ENCODE data around the gene FGF18. TPM values are rescaled to one million over a fixed set of nuclear protein-coding genes. Genes with fewer than 3 reads are reported as not detected.
"Not testable (repeated sequence)": the region's sequence is repeated elsewhere in the genome, so short reads cannot be mapped to it uniquely, and the experiment has no call there.

FGF18 gene
- total RNA-seq, 5 donors from 2014 or later (not counting 1 experiment from before 2014, with no cell fraction given), result 0.16 to 0.58 (median 0.21) TPM; not detected in 1

GRCh38 chr5:171388816-171389168, 30.7 kb upstream of the FGF18 start:
- Mint-ChIP-seq H3K4me1 (peaks cover 57 to 63% (median 62%) of the 10 kb centered on the region in 3 donors), H3K4me3 (peak overlapping the region; percentile 97 to 99 (median 99)), H3K9me3 (no peaks in the 10 kb centered on the region), H3K36me3 (peaks cover 32% of the 10 kb centered on the region), H3K27me3 (no peaks in the 10 kb centered on the region), H3K27ac (peak overlapping the region; percentile 99)
- no peak for ATAC-seq (replicated peaks in 1 of 4)
- Histone ChIP-seq H3K4me1 (ENCODE audit: control insufficient read depth in 1 of 2, extremely low read depth in 1 of 2, insufficient read depth in 2 of 2, low read length in 2 of 2) (peaks cover 34 to 40% of the 10 kb centered on the region in 2 experiments), H3K27me3 (replicated peaks in 1 of 2; ENCODE audit: control insufficient read depth in 2 of 2, extremely low read depth in 1 of 2, insufficient read depth in 2 of 2, low read length in 1 of 2) (peaks cover 0 to 3% of the 10 kb centered on the region in 2 experiments), H3K4me3 (ENCODE audit: control insufficient read depth in 1 of 2, extremely low read depth in 1 of 2, low read length in 1 of 2) (peak overlapping the region; percentile 75 to 81), H3K36me3 (ENCODE audit: control insufficient read depth in 2 of 2, extremely low read depth in 1 of 2, insufficient read depth in 1 of 2, low read length in 1 of 2) (peaks cover 8 to 28% of the 10 kb centered on the region in 2 donors), H3K9me3 (no peaks in the 10 kb centered on the region), H3K27ac (ENCODE audit: low read length) (peak overlapping the region; percentile 87)
- CTCF ChIA-PET, result interaction anchor here in 1 of 2 donors (0.6 kb wide), 1 partner anchor 33 kb away, joined by 3 read pairs; no protein-coding TSS in a partner anchor
- POLR2A ChIA-PET, result interaction anchor here (0.9 to 1.5 kb wide), 3 partner anchors 10 to 19 kb away, joined by 3 to 4 read pairs (median 3); no protein-coding TSS in a partner anchor
- 0% methylated on average over 7 of the region's 14 CpGs for WGBS (ENCODE audit: insufficient coverage)
- peak in 1 of 35 experiments; percentile 8 for DNase-seq

GRCh38 chr5:171390883-171391677, 28.4 kb upstream of the FGF18 start:
- Histone ChIP-seq H3K4me1 (ENCODE audit: control insufficient read depth in 1 of 2, extremely low read depth in 1 of 2, insufficient read depth in 2 of 2, low read length in 2 of 2) (peaks cover 34 to 49% of the 10 kb centered on the region in 2 experiments), H3K36me3 (ENCODE audit: control insufficient read depth in 2 of 2, extremely low read depth in 1 of 2, insufficient read depth in 1 of 2, low read length in 1 of 2) (peaks cover 12 to 47% of the 10 kb centered on the region in 2 donors), H3K9me3 (no peaks in the 10 kb centered on the region), H3K27me3 (replicated peaks in 1 of 2; ENCODE audit: control insufficient read depth in 2 of 2, extremely low read depth in 1 of 2, insufficient read depth in 2 of 2, low read length in 1 of 2) (no peaks in the 10 kb centered on the region), H3K27ac (ENCODE audit: low read length) (peak overlapping the region; percentile 26), H3K4me3 (ENCODE audit: control insufficient read depth in 1 of 2, extremely low read depth in 1 of 2, low read length in 1 of 2) (no peak overlapping the region)
- ATAC-seq (replicated peaks in 1 of 4) (no peak), DNase-seq (peak in 3 of 35 experiments; percentile 7 to 45 (median 8))
- no peaks in the 10 kb centered on the region for H3K27me3 Mint-ChIP-seq
- WGBS (ENCODE audit: insufficient coverage), result 21% methylated on average over 5 of the region's 8 CpGs
- POLR2A ChIA-PET, result interaction anchor here in 1 of 2 donors (0.6 kb wide), 1 partner anchor 9 kb away, joined by 5 read pairs; no protein-coding TSS in a partner anchor
- H3K4me1 Mint-ChIP-seq, result peaks cover 64 to 77% (median 72%) of the 10 kb centered on the region in 3 donors
- CTCF ChIA-PET, result no interaction called here
- peak overlapping the region; percentile 25 to 64 for H3K27ac Mint-ChIP-seq
- peak overlapping the region; percentile 73 to 99 (median 97) for H3K4me3 Mint-ChIP-seq
- peaks cover 41% of the 10 kb centered on the region for H3K36me3 Mint-ChIP-seq
- H3K9me3 Mint-ChIP-seq, result no peaks in the 10 kb centered on the region

- DNase-seq, result no peak
- H3K4me3 Mint-ChIP-seq, result peak overlapping the region in 1 of 3 donors; percentile 23
- H3K9me3 Mint-ChIP-seq, result no peaks in the 10 kb centered on the region
- ATAC-seq (replicated peaks in 1 of 4), result no peak
- Histone ChIP-seq H3K36me3 (ENCODE audit: control insufficient read depth in 2 of 2, extremely low read depth in 1 of 2, insufficient read depth in 1 of 2, low read length in 1 of 2) (peaks cover 17 to 57% of the 10 kb centered on the region in 2 donors), H3K4me3 (ENCODE audit: control insufficient read depth in 1 of 2, extremely low read depth in 1 of 2, low read length in 1 of 2) (no peak overlapping the region), H3K4me1 (ENCODE audit: control insufficient read depth in 1 of 2, extremely low read depth in 1 of 2, insufficient read depth in 2 of 2, low read length in 2 of 2) (peaks cover 30 to 45% of the 10 kb centered on the region in 2 experiments), H3K9me3 (no peaks in the 10 kb centered on the region), H3K27me3 (replicated peaks in 1 of 2; ENCODE audit: control insufficient read depth in 2 of 2, extremely low read depth in 1 of 2, insufficient read depth in 2 of 2, low read length in 1 of 2) (no peaks in the 10 kb centered on the region), H3K27ac (ENCODE audit: low read length) (no peak overlapping the region)
- POLR2A ChIA-PET, result interaction anchor here (0.6 to 1.5 kb wide), 3 partner anchors 8 to 16 kb away, joined by 3 to 5 read pairs (median 4); no protein-coding TSS in a partner anchor
- 69% methylated on average over 5 of the region's 14 CpGs for WGBS (ENCODE audit: insufficient coverage)
- H3K36me3 Mint-ChIP-seq, result peaks cover 48% of the 10 kb centered on the region
- peaks cover 72 to 80% (median 79%) of the 10 kb centered on the region in 3 donors for H3K4me1 Mint-ChIP-seq
- no peaks in the 10 kb centered on the region for H3K27me3 Mint-ChIP-seq
- CTCF ChIA-PET, result no interaction called here
- no peak overlapping the region for H3K27ac Mint-ChIP-seq
Observed at GRCh38 chr5:171391996-171392577, 27.4 kb upstream of the FGF18 start.

- WGBS (ENCODE audit: insufficient coverage), result 40% methylated on average over 1 of the region's 4 CpGs
Observed at GRCh38 chr5:171392585-171393159, 26.8 kb upstream of the FGF18 start.

GRCh38 chr5:171395042-171395441, 24.4 kb upstream of the FGF18 start:
- ChIA-PET CTCF (no interaction called here), POLR2A (no interaction called here)
- DNase-seq (no peak), ATAC-seq (replicated peaks in 1 of 4) (no peak)
- no peaks in the 10 kb centered on the region for H3K27me3 Mint-ChIP-seq
- H3K36me3 Mint-ChIP-seq, result peaks cover 55% of the 10 kb centered on the region
- H3K36me3 ChIP-seq (ENCODE audit: control insufficient read depth in 2 of 2, extremely low read depth in 1 of 2, insufficient read depth in 1 of 2, low read length in 1 of 2), result peaks cover 32 to 81% of the 10 kb centered on the region in 2 donors
- WGBS (ENCODE audit: insufficient coverage), result 85% methylated on average over 5 of the region's 7 CpGs
- no peak overlapping the region for H3K4me3 ChIP-seq (ENCODE audit: control insufficient read depth in 1 of 2, extremely low read depth in 1 of 2, low read length in 1 of 2)
- no peak overlapping the region for H3K27ac Mint-ChIP-seq
- no peak overlapping the region for H3K27ac ChIP-seq (ENCODE audit: low read length)
- H3K4me1 Mint-ChIP-seq, result peaks cover 66 to 73% (median 70%) of the 10 kb centered on the region in 3 donors
- no peaks in the 10 kb centered on the region for H3K9me3 Mint-ChIP-seq
- peaks cover 13 to 42% of the 10 kb centered on the region in 2 experiments for H3K4me1 ChIP-seq (ENCODE audit: control insufficient read depth in 1 of 2, extremely low read depth in 1 of 2, insufficient read depth in 2 of 2, low read length in 2 of 2)
- H3K27me3 ChIP-seq (replicated peaks in 1 of 2; ENCODE audit: control insufficient read depth in 2 of 2, extremely low read depth in 1 of 2, insufficient read depth in 2 of 2, low read length in 1 of 2), result no peaks in the 10 kb centered on the region
- H3K4me3 Mint-ChIP-seq, result no peak overlapping the region
- no peaks in the 10 kb centered on the region for H3K9me3 ChIP-seq

More at GRCh38 chr5:171392585-171393159, 26.8 kb upstream of the FGF18 start:
- POLR2A ChIA-PET, result interaction anchor here (0.6 to 1.5 kb wide), 3 partner anchors 9 to 1719 kb away, joined by 3 to 4 read pairs (median 3); no protein-coding TSS in a partner anchor
- ATAC-seq (replicated peaks in 1 of 4) (no peak), DNase-seq (no peak)
- Mint-ChIP-seq H3K4me1 (peaks cover 73 to 80% (median 80%) of the 10 kb centered on the region in 3 donors), H3K36me3 (peaks cover 51% of the 10 kb centered on the region), H3K9me3 (no peaks in the 10 kb centered on the region), H3K27ac (no peak overlapping the region), H3K27me3 (no peaks in the 10 kb centered on the region), H3K4me3 (peak overlapping the region in 2 of 3 donors; percentile 7 to 23)
- Histone ChIP-seq H3K27ac (ENCODE audit: low read length) (no peak overlapping the region), H3K36me3 (ENCODE audit: control insufficient read depth in 2 of 2, extremely low read depth in 1 of 2, insufficient read depth in 1 of 2, low read length in 1 of 2) (peaks cover 21 to 60% of the 10 kb centered on the region in 2 donors), H3K4me1 (ENCODE audit: control insufficient read depth in 1 of 2, extremely low read depth in 1 of 2, insufficient read depth in 2 of 2, low read length in 2 of 2) (peaks cover 30 to 45% of the 10 kb centered on the region in 2 experiments), H3K4me3 (ENCODE audit: control insufficient read depth in 1 of 2, extremely low read depth in 1 of 2, low read length in 1 of 2) (no peak overlapping the region), H3K9me3 (no peaks in the 10 kb centered on the region), H3K27me3 (replicated peaks in 1 of 2; ENCODE audit: control insufficient read depth in 2 of 2, extremely low read depth in 1 of 2, insufficient read depth in 2 of 2, low read length in 1 of 2) (no peaks in the 10 kb centered on the region)
- CTCF ChIA-PET, result interaction anchor here in 1 of 2 donors (1.4 kb wide), 1 partner anchor 16 kb away, joined by 5 read pairs; no protein-coding TSS in a partner anchor

GRCh38 chr5:171396583-171396982, 22.9 kb upstream of the FGF18 start:
- POLR2A ChIA-PET; H3K4me3 ChIP-seq (ENCODE audit: control insufficient read depth in 1 of 2, extremely low read depth in 1 of 2, low read length in 1 of 2): not testable (repeated sequence)

More at GRCh38 chr5:171396583-171396982, 22.9 kb upstream of the FGF18 start:
- H3K9me3 Mint-ChIP-seq; DNase-seq; H3K27ac Mint-ChIP-seq; H3K4me3 Mint-ChIP-seq; H3K9me3 ChIP-seq; H3K27ac ChIP-seq (ENCODE audit: low read length); CTCF ChIA-PET; H3K27me3 Mint-ChIP-seq; H3K27me3 ChIP-seq (replicated peaks in 1 of 2; ENCODE audit: control insufficient read depth in 2 of 2, extremely low read depth in 1 of 2, insufficient read depth in 2 of 2, low read length in 1 of 2); ATAC-seq (replicated peaks in 1 of 4): not testable (repeated sequence)
- H3K4me1 ChIP-seq (ENCODE audit: control insufficient read depth in 1 of 2, extremely low read depth in 1 of 2, insufficient read depth in 2 of 2, low read length in 2 of 2), result peaks cover under 1 to 35% of the 10 kb centered on the region in 2 experiments
- WGBS (ENCODE audit: insufficient coverage), result 100% methylated on average over 1 of the region's 11 CpGs
- Mint-ChIP-seq H3K36me3 (peaks cover 57% of the 10 kb centered on the region), H3K4me1 (peaks cover 54 to 64% (median 59%) of the 10 kb centered on the region in 3 donors)
- H3K36me3 ChIP-seq (ENCODE audit: control insufficient read depth in 2 of 2, extremely low read depth in 1 of 2, insufficient read depth in 1 of 2, low read length in 1 of 2), result peaks cover 46 to 85% of the 10 kb centered on the region in 2 donors
